HepG2 (cell line): ENCODE data around the gene MMS19. TPM values are rescaled to one million over a fixed set of nuclear protein-coding genes. Genes with fewer than 3 reads are reported as not detected.

Source experiments
- ATAC-seq: fragments of 200-7000 bp; cut with Tn5 transposase; 3 replicates; pipeline ENCODE4 v1.9.1; 2020; ENCODE audit warnings: mild to moderate bottlenecking, moderate library complexity
- BruUV-seq: library from RNA; stranded (reverse); fragments of 400-500 nt; replicated peaks from 2 replicates; lab custom pipeline; 2021; lab: Mats Ljungman, UMichigan
- CTCF ChIA-PET: fragments of 300-600 bp; formaldehyde crosslinking; extraction: SDS; loops from one replicate; lab custom pipeline; 2021; ENCODE audit warnings: low total read pairs, inconsistent platforms, low intra/inter-chr PET ratio; lab: Yijun Ruan, JAX
- POLR2A ChIA-PET: fragments of 350-600 bp; sonication (Branson Sonifier 250); formaldehyde crosslinking; loops from one replicate; lab custom pipeline; 2020; ENCODE audit warnings: antibody characterized with exemption, inconsistent platforms; lab: Yijun Ruan, JAX
- DNase-seq: peaks from one replicate; pipeline ENCODE4 v3.0.0-alpha.2; 2015; ENCODE audit warnings: low spot score
- FAIRE-seq: peaks from 3 replicates; lab custom pipeline; 2011; peaks lifted over from hg19 to GRCh38; lab: Jason Lieb, UNC
- H2AFZ ChIP-seq: one replicate; pipeline ENCODE4 v1.6.1; 2011; ENCODE audit warnings: low read length, inconsistent platforms
- H3K27ac ChIP-seq: fragments of 300-600 bp; 3 replicates; pipeline ENCODE4 v1.8.0; 2011; ENCODE audit warnings: mixed run types, mild to moderate bottlenecking, mixed read lengths, low read length, inconsistent platforms; ENCODE audit not compliant: insufficient read depth; ENCODE audit errors: extremely low read length
- H3K27me3 ChIP-seq, 2 experiments: fragments of 200-600 bp in 1 of 2; 2 replicates in 1 of 2; 3 replicates in 1 of 2; pipeline versions ENCODE4 v1.6.0 to v1.8.0; 2011; ENCODE audit warnings: low read length in 2 of 2, mild to moderate bottlenecking in 2 of 2, moderate library complexity in 2 of 2, inconsistent platforms in 1 of 2; ENCODE audit not compliant: insufficient read depth in 2 of 2, control insufficient read depth in 1 of 2
- H3K36me3 ChIP-seq, 2 experiments: fragments of 200-600 bp in 1 of 2; replicated peaks in 1 of 2; 2 replicates in 1 of 2; 3 replicates in 1 of 2; pipeline versions ENCODE4 v1.5.1 to v1.8.0; 2011; ENCODE audit warnings: low read length in 2 of 2, inconsistent platforms in 1 of 2; ENCODE audit not compliant: insufficient read depth in 2 of 2, control insufficient read depth in 1 of 2
- H3K4me1 ChIP-seq: 2 replicates; pipeline ENCODE4 v1.5.1; 2012; ENCODE audit warnings: low read length, inconsistent platforms; ENCODE audit not compliant: insufficient read depth
- H3K4me2 ChIP-seq: 2 replicates; pipeline ENCODE4 v1.6.0; 2011; ENCODE audit warnings: low read depth, low read length, inconsistent platforms
- H3K4me3 ChIP-seq, 3 experiments: fragments of 200-600 bp in 1 of 3; sonication (generic), shearing (Covaris generic) in 1 of 3; replicated peaks in 1 of 3; 2 replicates each; pipeline ENCODE4 v1.5.1; 2011 to 2016; ENCODE audit warnings: low read length in 3 of 3, inconsistent platforms in 2 of 3, low read depth in 2 of 3, mild to moderate bottlenecking in 2 of 3, control low read depth in 1 of 3, mixed read lengths in 1 of 3; ENCODE audit not compliant: insufficient read depth in 1 of 3
- H3K79me2 ChIP-seq: one replicate; pipeline ENCODE4 v1.6.1; 2011; ENCODE audit warnings: low read length, inconsistent platforms; ENCODE audit not compliant: insufficient read depth
- H3K9ac ChIP-seq: 2 replicates; pipeline ENCODE4 v1.6.0; 2011; ENCODE audit warnings: mild to moderate bottlenecking, low read depth, low read length, inconsistent platforms; ENCODE audit not compliant: insufficient read depth
- H3K9me3 ChIP-seq: 2 replicates; pipeline ENCODE4 v1.5.1; 2012; ENCODE audit warnings: mild to moderate bottlenecking, low read length
- H4K20me1 ChIP-seq: 2 replicates; pipeline ENCODE4 v1.6.0; 2011; ENCODE audit warnings: inconsistent platforms, mild to moderate bottlenecking, low read length, moderate library complexity; ENCODE audit not compliant: insufficient read depth
- BRD4 ChIP-seq: sonication (generic); formaldehyde crosslinking; IDR thresholded peaks from 2 replicates; pipeline ENCODE4 v1.4.0; 2020; ENCODE audit warnings: missing genetic modification reagents
- CERS6 ChIP-seq: sonication (generic); formaldehyde crosslinking; IDR thresholded peaks from 2 replicates; pipeline ENCODE4 v1.5.0; 2020; ENCODE audit warnings: missing genetic modification reagents
- EED ChIP-seq: sonication (generic); formaldehyde crosslinking; IDR thresholded peaks from 2 replicates; pipeline ENCODE4 v1.5.0; 2020; ENCODE audit warnings: mild to moderate bottlenecking, missing genetic modification reagents
- FOXO1 ChIP-seq: sonication (generic); formaldehyde crosslinking; IDR thresholded peaks from 2 replicates; pipeline ENCODE4 v1.4.0; 2020; ENCODE audit warnings: missing genetic modification reagents
- HHEX ChIP-seq: IDR thresholded peaks from 2 replicates; pipeline ENCODE4 v1.6.1; 2016; ENCODE audit warnings: control low read depth
- HNRNPL ChIP-seq: fragments of 200-400 bp; formaldehyde crosslinking; IDR thresholded peaks from 2 replicates; pipeline ENCODE4 v1.6.1; 2017; ENCODE audit warnings: mild to moderate bottlenecking, low read depth, low read length
- NFKB2 ChIP-seq: sonication (generic); formaldehyde crosslinking; IDR thresholded peaks from 2 replicates; pipeline ENCODE4 v1.4.0; 2020; ENCODE audit warnings: missing genetic modification reagents, borderline replicate concordance
- NR2C2 ChIP-seq: sonication (generic); formaldehyde crosslinking; IDR thresholded peaks from 2 replicates; pipeline ENCODE4 v1.4.0; 2020; ENCODE audit warnings: missing genetic modification reagents, mild to moderate bottlenecking, moderate library complexity, borderline replicate concordance
- SOX13 ChIP-seq, 3 experiments: fragments of 450-650 bp in 1 of 3; sonication (generic) in 1 of 3; formaldehyde crosslinking in 1 of 3; IDR thresholded peaks in 2 of 3; conservative IDR thresholded peaks in 1 of 3; 2 replicates each; pipeline versions ENCODE4 v1.5.0 to v1.6.1; 2016 to 2020; ENCODE audit warnings: antibody characterized with exemption in 1 of 3, mild to moderate bottlenecking in 1 of 3, missing compliant biosample characterization in 1 of 3, missing genetic modification reagents in 1 of 3, moderate library complexity in 1 of 3
- TARDBP ChIP-seq: sonication (generic); formaldehyde crosslinking; IDR thresholded peaks from 2 replicates; pipeline ENCODE4 v1.8.0; 2022; ENCODE audit warnings: mild to moderate bottlenecking, missing genetic modification reagents
- ZNF777 ChIP-seq: sonication (generic); formaldehyde crosslinking; IDR thresholded peaks from 2 replicates; pipeline ENCODE4 v1.4.0; 2020; ENCODE audit warnings: missing genetic modification reagents
- WGBS: methylation state at CpG from one replicate; pipeline ENCODE4 v1.1.6; 2017; ENCODE audit warnings: low lambda C conversion rate; 5-methylcytosine and 5-hydroxymethylcytosine counted together
- in situ Hi-C: cut with HindIII; loops from 2 replicates; pipeline ENCODE4 v1.10.0; 2017; ENCODE audit warnings: low pct_unique_long_range_greater_than_20kb; ENCODE audit not compliant: extremely low pct_ligation_motif_present
- intact Hi-C: fragments of 100-400 bp; cut with micrococcal nuclease; formaldehyde crosslinking; loops from one replicate; pipeline ENCODE4 v1.10.0; 2022; ENCODE audit not compliant: unreplicated experiment
- polyA plus RNA-seq, 8 experiments: library from polyadenylated mRNA; depleted of rRNA in 3 of 8; stranded (reverse) in 7 of 8; unstranded in 1 of 8; fragments of >200 nt; fragmentation: Illumina TruSeq in 4 of 8; extraction: Trizol in 4 of 8; gene quantifications; 2 replicates each; pipeline versions ENCODE4 v1.2.1 to v1.2.3, GENCODE V29; 2011 to 2016; ENCODE audit warnings: low read depth in 4 of 8, missing spikeins in 1 of 8, mixed read lengths in 1 of 8; ENCODE audit not compliant: insufficient read depth in 1 of 8
- total RNA-seq, 5 experiments: library from RNA; depleted of rRNA; stranded (reverse); fragments of >200 nt; fragmentation: Illumina TruSeq; extraction: Trizol; gene quantifications; 2 replicates each; pipeline ENCODE4 v1.2.3, GENCODE V29; 2016; ENCODE audit warnings: low read depth in 1 of 5
- TF ChIP-seq, protein P1 (sequence below): sonication (generic); formaldehyde crosslinking; conservative IDR thresholded peaks from 2 replicates; pipeline ENCODE4 v1.4.0; 2020; ENCODE audit warnings: missing genetic modification reagents
- TF ChIP-seq, protein P2 (sequence below): sonication (generic); formaldehyde crosslinking; IDR thresholded peaks from 2 replicates; pipeline ENCODE4 v1.8.0; 2022; ENCODE audit warnings: mild to moderate bottlenecking, missing genetic modification reagents; ENCODE audit not compliant: insufficient replicate concordance

The MMS19 gene
- total and polyA plus RNA-seq, 2 of the 13 experiments (the other 11 are each of a cell fraction or from before 2014, with no cell fraction given), result 76.4 to 107 TPM

DNA sequence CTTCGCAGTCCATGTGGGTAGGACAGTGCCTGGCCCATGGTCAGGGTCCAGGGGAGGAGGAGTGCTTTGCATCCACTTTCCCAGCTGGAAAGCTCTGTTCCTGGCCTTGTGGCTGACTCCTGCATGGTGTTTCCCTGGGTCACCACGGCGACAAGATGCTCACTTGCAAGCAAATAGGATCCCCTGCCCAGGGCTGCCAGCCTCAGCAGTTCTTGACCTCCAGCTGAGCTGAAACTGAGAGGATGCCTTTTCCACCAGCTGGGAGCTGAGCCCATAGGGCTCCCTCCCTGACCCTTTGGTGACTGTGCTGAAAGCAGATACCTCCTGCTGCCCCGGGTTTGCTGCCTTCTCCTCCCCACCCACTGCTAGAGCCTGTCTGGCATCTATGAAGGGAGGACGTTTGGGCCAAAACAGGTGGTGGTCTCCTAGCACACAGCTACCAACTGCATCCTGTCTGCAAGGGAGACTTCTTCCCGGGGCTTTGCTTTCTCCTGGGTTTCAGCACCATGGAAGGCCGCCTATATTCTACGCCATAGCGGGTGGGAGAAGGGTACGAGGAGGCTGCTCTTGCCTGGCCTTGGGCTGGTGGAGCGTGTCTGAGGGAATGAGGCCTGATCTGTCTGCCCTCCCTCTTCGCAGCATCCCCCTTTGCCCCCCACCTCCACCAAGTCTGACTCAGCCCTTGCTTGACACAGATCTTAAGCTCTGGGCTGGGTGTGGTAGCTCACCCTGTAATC lies 34.9 kb upstream of the MMS19 start:
- Histone ChIP-seq H3K4me3 (no peak overlapping the region), H3K27ac (no peak overlapping the region)
- FAIRE-seq, result no peak

More for the DNA sequence above, 34.9 kb upstream of the MMS19 start:
- in situ Hi-C loops, result no loop called here
- TF ChIP-seq, protein P1, sequence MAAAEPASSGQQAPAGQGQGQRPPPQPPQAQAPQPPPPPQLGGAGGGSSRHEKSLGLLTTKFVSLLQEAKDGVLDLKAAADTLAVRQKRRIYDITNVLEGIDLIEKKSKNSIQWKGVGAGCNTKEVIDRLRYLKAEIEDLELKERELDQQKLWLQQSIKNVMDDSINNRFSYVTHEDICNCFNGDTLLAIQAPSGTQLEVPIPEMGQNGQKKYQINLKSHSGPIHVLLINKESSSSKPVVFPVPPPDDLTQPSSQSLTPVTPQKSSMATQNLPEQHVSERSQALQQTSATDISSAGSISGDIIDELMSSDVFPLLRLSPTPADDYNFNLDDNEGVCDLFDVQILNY (CRISPR knock-in tag), result no peak
- TF ChIP-seq HHEX (CRISPR knock-in tag), result no peak
- no peak for TF ChIP-seq FOXO1 (CRISPR knock-in tag)
- no peak for TF ChIP-seq BRD4 (CRISPR knock-in tag)
- no peak for TF ChIP-seq NFKB2
- no peak for TF ChIP-seq CERS6 (CRISPR knock-in tag)
- TF ChIP-seq ZNF777 (CRISPR knock-in tag), result no peak
- TF ChIP-seq NR2C2 (CRISPR knock-in tag), result no peak
- TF ChIP-seq HNRNPL, result no peak
- TF ChIP-seq TARDBP, result no peak
- no peak for TF ChIP-seq EED
- no peak for TF ChIP-seq SOX13 (IDR thresholded peaks at IDR 0.05)
- TF ChIP-seq SOX13 (CRISPR knock-in tag; conservative IDR thresholded peaks at IDR 0.05 in 1 of 2, IDR thresholded peaks at IDR 0.05 in 1 of 2), result no peak
- TF ChIP-seq, protein P2, sequence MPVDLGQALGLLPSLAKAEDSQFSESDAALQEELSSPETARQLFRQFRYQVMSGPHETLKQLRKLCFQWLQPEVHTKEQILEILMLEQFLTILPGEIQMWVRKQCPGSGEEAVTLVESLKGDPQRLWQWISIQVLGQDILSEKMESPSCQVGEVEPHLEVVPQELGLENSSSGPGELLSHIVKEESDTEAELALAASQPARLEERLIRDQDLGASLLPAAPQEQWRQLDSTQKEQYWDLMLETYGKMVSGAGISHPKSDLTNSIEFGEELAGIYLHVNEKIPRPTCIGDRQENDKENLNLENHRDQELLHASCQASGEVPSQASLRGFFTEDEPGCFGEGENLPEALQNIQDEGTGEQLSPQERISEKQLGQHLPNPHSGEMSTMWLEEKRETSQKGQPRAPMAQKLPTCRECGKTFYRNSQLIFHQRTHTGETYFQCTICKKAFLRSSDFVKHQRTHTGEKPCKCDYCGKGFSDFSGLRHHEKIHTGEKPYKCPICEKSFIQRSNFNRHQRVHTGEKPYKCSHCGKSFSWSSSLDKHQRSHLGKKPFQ (CRISPR knock-in tag), result no peak
- Histone ChIP-seq H3K9ac (no peak overlapping the region), H4K20me1 (no peaks in the 10 kb centered on the region), H3K4me2 (no peak overlapping the region), H3K36me3 (no peaks in the 10 kb centered on the region), H3K4me1 (peaks cover 12% of the 10 kb centered on the region), H2AFZ (no peak overlapping the region), H3K79me2 (no peaks in the 10 kb centered on the region), H3K27me3 (no peaks in the 10 kb centered on the region), H3K9me3 (no peaks in the 10 kb centered on the region)
- BruUV-seq, result no TSS peak
- intact Hi-C loops, result no loop called here
- 86% methylated on average over 12 of the region's 12 CpGs for WGBS
- ChIA-PET CTCF (no interaction called here), POLR2A (no interaction called here)
- ATAC-seq (no peak), DNase-seq (no peak)
